ENCODE measurements around the gene RPL41. TPM values are rescaled to one million over a fixed set of nuclear protein-coding genes. Genes with fewer than 3 reads are reported as not detected.
A peak's percentile ranks its signal among the peaks of the same experiment; 100 is the strongest.

RPL41 gene
- total RNA-seq, 2 donors from 2014 or later: 2,363 to 2,700 TPM

DNA sequence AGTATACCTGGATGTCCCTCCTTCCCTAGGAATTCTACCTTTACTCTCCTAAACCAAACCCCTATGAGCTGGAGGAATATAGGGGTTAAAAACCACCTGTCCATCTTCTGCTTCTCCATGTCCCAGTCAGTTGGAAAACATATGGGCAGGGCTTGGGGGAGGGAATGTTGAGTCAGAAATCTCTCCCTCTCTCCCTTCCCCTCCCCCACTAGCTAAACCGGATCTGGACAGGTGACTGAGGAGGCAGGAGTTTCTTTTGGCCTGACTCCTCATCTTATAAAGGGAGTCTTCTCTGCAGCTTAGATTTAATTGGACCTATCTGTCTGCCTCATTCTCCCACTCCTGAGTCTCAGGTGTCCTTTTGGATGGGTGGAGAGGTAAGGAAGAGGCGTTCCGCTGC lies 30.3 kb upstream of the RPL41 start:
- H3K4me1 Mint-ChIP-seq (ENCODE audit: low read depth in 2 of 2): no peaks in the 10 kb centered on the region
- H3K27me3 Mint-ChIP-seq: peaks cover 3 to 4% of the 10 kb centered on the region in 2 donors
- no peaks in the 10 kb centered on the region for H3K9me3 Mint-ChIP-seq
- ATAC-seq (no peak), DNase-seq (ENCODE audit: low spot score) (no peak)
- H3K4me3 Mint-ChIP-seq: no peak overlapping the region
- no peak overlapping the region for H3K27ac Mint-ChIP-seq
- H3K36me3 Mint-ChIP-seq: no peaks in the 10 kb centered on the region

DNA sequence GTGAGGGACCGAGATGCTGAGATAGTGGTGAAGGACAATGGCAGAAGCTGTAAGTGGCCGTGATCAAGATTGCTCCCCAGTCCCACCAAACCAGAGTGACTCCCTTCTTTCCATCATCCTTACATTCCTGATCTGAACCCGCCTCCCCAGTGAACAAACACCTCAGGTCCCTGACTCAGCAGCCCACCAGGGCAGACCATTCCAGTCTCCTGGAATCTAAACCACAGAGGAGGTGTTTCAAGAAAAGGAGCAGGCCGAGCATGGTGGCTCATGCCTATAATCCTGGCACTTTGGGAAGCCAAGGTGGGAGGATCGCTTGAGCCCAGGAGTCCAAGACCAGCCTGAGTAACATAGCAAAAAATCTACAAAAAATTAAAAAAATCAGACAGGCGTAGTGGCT lies 29.8 kb upstream of the RPL41 start:
- no peaks in the 10 kb centered on the region for H3K4me1 Mint-ChIP-seq (ENCODE audit: low read depth in 2 of 2)
- no peaks in the 10 kb centered on the region for H3K9me3 Mint-ChIP-seq
- H3K27me3 Mint-ChIP-seq: peaks cover 0 to 2% of the 10 kb centered on the region in 2 donors
- H3K4me3 Mint-ChIP-seq: no peak overlapping the region
- DNase-seq (ENCODE audit: low spot score) (no peak), ATAC-seq (no peak)
- no peaks in the 10 kb centered on the region for H3K36me3 Mint-ChIP-seq
- no peak overlapping the region for H3K27ac Mint-ChIP-seq

DNA sequence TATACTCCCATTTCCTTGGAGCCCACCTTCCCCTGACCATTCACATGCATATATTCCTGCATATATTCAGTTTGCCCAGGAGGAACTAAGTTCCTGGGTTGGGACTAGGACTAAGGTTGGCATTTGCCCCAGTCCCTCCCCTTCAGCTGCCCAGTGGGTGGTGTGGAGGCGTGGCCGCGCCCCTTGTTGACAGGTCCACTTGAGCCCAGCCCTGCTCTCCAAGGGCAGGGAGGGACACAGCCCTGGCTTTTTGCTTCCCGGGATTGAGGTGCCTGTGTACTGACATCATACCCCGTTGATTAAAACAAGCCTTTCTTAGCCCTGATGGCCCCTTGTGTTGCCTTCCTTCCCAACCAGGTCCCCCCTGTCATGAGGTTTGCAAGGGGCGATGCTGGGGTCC lies 29.2 kb upstream of the RPL41 start:
- Mint-ChIP-seq H3K4me1 (ENCODE audit: low read depth in 2 of 2) (no peaks in the 10 kb centered on the region), H3K9me3 (no peaks in the 10 kb centered on the region), H3K36me3 (no peaks in the 10 kb centered on the region), H3K4me3 (no peak overlapping the region), H3K27ac (no peak overlapping the region), H3K27me3 (peaks cover 0 to 2% of the 10 kb centered on the region in 2 donors)
- DNase-seq (ENCODE audit: low spot score) (no peak), ATAC-seq (no peak)

GRCh38 chr12:56097738-56098137 lies 18.7 kb upstream of the RPL41 start:
- peaks cover 6 to 11% of the 10 kb centered on the region in 2 donors for H3K27me3 Mint-ChIP-seq
- DNase-seq (ENCODE audit: low spot score) (no peak), ATAC-seq (no peak)
- H3K36me3 Mint-ChIP-seq: no peaks in the 10 kb centered on the region
- peaks cover 9 to 14% of the 10 kb centered on the region in 2 donors for H3K4me1 Mint-ChIP-seq (ENCODE audit: low read depth in 2 of 2)
- H3K4me3 Mint-ChIP-seq: no peak overlapping the region
- no peak overlapping the region for H3K27ac Mint-ChIP-seq
- no peaks in the 10 kb centered on the region for H3K9me3 Mint-ChIP-seq

DNA sequence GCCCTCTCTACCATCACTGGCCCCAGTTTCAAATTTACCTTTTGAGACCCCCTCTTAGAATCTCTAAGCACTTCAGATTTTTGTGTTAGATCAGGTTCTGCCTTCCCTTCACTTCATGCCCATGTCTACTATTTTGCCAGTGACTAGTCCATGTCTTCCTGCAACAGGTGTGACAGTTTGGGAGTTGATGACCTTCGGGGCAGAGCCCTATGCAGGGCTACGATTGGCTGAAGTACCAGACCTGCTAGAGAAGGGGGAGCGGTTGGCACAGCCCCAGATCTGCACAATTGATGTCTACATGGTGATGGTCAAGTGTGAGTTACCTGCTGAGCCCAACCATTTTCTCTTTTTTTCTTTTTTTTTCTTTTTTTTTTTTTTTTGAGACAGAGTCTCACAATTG lies 17.8 kb upstream of the RPL41 start:
- Mint-ChIP-seq H3K4me1 (ENCODE audit: low read depth in 2 of 2) (peaks cover 18 to 22% of the 10 kb centered on the region in 2 donors), H3K27me3 (peaks cover 0 to 8% of the 10 kb centered on the region in 2 donors), H3K27ac (no peak overlapping the region), H3K9me3 (no peaks in the 10 kb centered on the region), H3K4me3 (no peak overlapping the region), H3K36me3 (no peaks in the 10 kb centered on the region)
- DNase-seq (ENCODE audit: low spot score) (no peak), ATAC-seq (no peak)

GRCh38 chr12:56099787-56100186 lies 16.6 kb upstream of the RPL41 start:
- no peak for DNase-seq (ENCODE audit: low spot score)
- ATAC-seq: no peak
- Mint-ChIP-seq H3K27me3 (peaks cover 0 to 8% of the 10 kb centered on the region in 2 donors), H3K4me3 (no peak overlapping the region), H3K9me3 (no peaks in the 10 kb centered on the region), H3K27ac (no peak overlapping the region), H3K4me1 (ENCODE audit: low read depth in 2 of 2) (peaks cover 29 to 31% of the 10 kb centered on the region in 2 donors), H3K36me3 (peaks cover 4% of the 10 kb centered on the region)

GRCh38 chr12:56101045-56101444 lies 15.4 kb upstream of the RPL41 start:
- Mint-ChIP-seq H3K9me3 (no peaks in the 10 kb centered on the region), H3K36me3 (peaks cover 13% of the 10 kb centered on the region), H3K4me1 (ENCODE audit: low read depth in 2 of 2) (peaks cover 39 to 41% of the 10 kb centered on the region in 2 donors), H3K27me3 (peaks cover 0 to 8% of the 10 kb centered on the region in 2 donors), H3K27ac (peak overlapping the region in 1 of 2 donors; percentile 64), H3K4me3 (no peak overlapping the region)
- ATAC-seq (no peak), DNase-seq (ENCODE audit: low spot score) (peak; percentile 49)

DNA sequence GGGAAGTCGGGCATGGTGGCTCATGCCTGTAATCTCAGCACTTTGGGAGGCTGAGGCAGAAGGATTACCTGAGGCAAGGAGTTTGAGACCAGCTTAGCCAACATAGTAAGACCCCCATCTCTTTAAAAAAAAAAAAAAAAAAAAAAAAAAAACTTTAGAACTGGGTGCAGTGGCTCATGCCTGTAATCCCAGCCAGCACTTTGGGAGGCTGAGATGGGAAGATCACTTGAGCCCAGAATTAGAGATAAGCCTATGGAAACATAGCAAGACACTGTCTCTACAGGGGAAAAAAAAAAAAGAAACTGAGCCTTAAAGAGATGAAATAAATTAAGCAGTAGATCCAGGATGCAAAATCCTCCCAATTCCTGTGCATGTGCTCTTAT lies 13.8 kb upstream of the RPL41 start:
- peaks cover 46 to 54% of the 10 kb centered on the region in 2 donors for H3K4me1 Mint-ChIP-seq (ENCODE audit: low read depth in 2 of 2)
- no peaks in the 10 kb centered on the region for H3K9me3 Mint-ChIP-seq
- no peak for DNase-seq (ENCODE audit: low spot score)
- ATAC-seq: no peak
- peaks cover 26% of the 10 kb centered on the region for H3K36me3 Mint-ChIP-seq
- H3K27ac Mint-ChIP-seq: peak overlapping the region; percentile 86 to 98
- peaks cover 0 to 1% of the 10 kb centered on the region in 2 donors for H3K27me3 Mint-ChIP-seq
- peak overlapping the region; percentile 97 for H3K4me3 Mint-ChIP-seq

DNA sequence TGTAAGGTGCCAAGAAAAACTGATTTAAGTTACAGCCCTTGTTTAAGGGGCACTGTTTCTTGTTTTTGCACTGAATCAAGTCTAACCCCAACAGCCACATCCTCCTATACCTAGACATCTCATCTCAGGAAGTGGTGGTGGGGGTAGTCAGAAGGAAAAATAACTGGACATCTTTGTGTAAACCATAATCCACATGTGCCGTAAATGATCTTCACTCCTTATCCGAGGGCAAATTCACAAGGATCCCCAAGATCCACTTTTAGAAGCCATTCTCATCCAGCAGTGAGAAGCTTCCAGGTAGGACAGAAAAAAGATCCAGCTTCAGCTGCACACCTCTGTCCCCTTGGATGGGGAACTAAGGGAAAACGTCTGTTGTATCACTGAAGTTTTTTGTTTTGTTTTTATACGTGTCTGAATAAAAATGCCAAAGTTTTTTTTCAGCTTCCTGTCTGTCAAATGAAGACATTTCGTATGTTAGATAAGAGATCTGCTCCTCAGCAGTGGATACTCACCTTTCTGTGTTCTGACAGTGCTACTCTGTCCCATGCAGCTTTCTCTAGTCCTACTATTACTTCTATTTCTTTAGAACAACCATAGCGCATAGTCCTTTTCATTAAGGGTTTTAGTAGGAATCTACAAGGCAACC lies 13.2 kb upstream of the RPL41 start:
- DNase-seq (ENCODE audit: low spot score) (peak; percentile 61), ATAC-seq (no peak)
- Mint-ChIP-seq H3K27me3 (no peaks in the 10 kb centered on the region), H3K4me1 (ENCODE audit: low read depth in 2 of 2) (peaks cover 46 to 54% of the 10 kb centered on the region in 2 donors), H3K27ac (peak overlapping the region; percentile 86 to 98), H3K36me3 (peaks cover 26% of the 10 kb centered on the region), H3K4me3 (peak overlapping the region; percentile 97), H3K9me3 (no peaks in the 10 kb centered on the region)

DNA sequence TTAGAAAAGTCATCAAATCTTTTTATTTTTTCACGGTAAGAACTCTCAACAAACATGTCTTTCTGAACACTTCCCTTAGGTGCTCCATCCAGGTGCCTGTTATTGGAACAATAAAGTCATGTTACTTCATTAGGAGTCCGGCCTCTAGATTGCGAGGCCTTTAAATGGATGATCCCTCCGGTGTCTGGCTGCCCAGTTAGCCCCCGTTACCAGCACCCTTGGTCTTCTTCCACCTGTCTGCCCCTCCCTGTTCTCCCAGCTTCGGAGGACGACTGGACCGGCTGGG lies 12.7 kb upstream of the RPL41 start:
- H3K9me3 Mint-ChIP-seq: no peaks in the 10 kb centered on the region

DNA sequence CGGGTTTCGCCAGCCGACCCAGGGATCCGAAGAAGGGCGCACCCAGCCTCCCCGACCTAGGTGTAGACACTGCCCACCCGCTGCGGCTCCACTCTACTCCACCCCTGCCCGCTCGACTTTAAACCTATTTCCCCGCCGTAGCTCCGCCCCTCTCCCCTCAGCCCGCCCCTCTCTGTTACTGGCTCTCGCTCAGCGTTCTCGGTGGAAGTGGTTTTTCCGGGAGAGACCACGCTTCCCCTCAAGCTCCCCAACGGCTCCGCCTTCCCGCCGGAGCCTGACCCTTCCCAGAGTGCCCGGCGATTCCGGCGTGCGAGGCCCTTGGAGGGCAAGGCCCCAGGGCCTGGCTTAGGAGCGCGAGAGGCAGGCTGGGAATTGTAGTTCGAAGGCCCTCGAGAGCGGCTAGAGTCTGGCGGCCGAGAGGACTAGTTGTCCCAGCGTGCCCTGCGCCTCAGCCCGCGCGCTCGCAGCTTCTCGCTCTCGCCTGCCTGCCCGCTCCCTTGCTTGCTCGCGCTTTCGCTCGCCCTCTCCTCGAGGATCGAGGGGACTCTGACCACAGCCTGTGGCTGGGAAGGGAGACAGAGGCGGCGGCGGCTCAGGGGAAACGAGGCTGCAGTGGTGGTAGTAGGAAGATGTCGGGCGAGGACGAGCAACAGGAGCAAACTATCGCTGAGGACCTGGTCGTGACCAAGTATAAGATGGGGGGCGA lies 12.2 kb upstream of the RPL41 start, which contains the start of gene PA2G4:
Gene PA2G4, plus strand, starts transcription at position 451 of the 706 bp plus-strand sequence. Its CDS starts 179 bp downstream, at position 630.
- Mint-ChIP-seq H3K27me3 (no peaks in the 10 kb centered on the region), H3K9me3 (no peaks in the 10 kb centered on the region), H3K4me1 (ENCODE audit: low read depth in 2 of 2) (peaks cover 46 to 54% of the 10 kb centered on the region in 2 donors), H3K27ac (peak within 1 kb of the TSS; percentile 86 to 98), H3K4me3 (peak within 1 kb of the TSS; percentile 97), H3K36me3 (peaks cover 26% of the 10 kb centered on the region)
- DNase-seq (ENCODE audit: low spot score) (peak; percentile 99), ATAC-seq (peak; percentile 97 to 98)

More for the DNA sequence above, 12.7 kb upstream of the RPL41 start:
- Mint-ChIP-seq H3K4me3 (peak overlapping the region; percentile 97), H3K27me3 (no peaks in the 10 kb centered on the region), H3K36me3 (peaks cover 26% of the 10 kb centered on the region), H3K27ac (peak overlapping the region; percentile 86 to 98), H3K4me1 (ENCODE audit: low read depth in 2 of 2) (peaks cover 46 to 54% of the 10 kb centered on the region in 2 donors)
- DNase-seq (ENCODE audit: low spot score) (no peak), ATAC-seq (no peak)

DNA sequence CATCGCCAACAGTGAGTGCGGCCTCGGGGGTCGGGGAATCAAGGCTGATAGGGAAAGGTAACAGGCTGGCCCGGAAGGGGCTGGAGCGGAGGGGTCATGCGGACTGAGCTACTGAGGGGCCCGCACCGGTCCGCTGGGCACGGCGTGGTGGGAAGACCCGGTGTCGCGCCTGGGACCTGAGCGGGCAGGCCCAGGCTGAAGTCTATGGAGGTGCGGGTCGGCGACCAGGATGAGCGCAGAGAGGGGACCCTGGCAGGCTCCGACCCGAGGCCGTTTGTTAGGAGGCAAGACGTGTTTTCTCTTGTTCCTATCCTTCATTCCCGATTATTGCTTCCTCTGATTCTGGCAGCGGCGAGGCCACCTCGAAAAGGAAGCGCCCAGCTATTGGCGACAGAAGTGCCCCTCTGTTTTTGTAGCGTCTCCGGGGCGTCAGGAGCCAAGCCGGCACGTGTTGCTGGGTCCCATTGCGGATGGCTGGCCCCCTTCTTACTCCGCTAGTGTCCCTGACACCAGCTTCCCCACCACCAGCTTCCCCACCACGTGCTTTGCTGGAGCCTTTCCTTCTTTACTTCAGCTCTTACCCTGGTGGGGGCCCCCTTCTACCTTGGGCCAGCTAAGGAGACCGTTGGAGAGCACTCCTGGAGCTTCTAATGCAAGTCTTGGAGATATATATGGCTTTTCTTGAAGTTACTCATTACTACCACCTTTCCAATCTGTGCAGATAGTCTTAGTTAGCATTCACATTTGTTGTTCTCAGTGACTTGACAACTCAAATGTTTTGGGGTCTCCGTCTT lies 11.4 kb upstream of the RPL41 start:
- H3K4me3 Mint-ChIP-seq: peak overlapping the region; percentile 97
- H3K36me3 Mint-ChIP-seq: peaks cover 27% of the 10 kb centered on the region
- DNase-seq (ENCODE audit: low spot score): peak; percentile 68

DNA sequence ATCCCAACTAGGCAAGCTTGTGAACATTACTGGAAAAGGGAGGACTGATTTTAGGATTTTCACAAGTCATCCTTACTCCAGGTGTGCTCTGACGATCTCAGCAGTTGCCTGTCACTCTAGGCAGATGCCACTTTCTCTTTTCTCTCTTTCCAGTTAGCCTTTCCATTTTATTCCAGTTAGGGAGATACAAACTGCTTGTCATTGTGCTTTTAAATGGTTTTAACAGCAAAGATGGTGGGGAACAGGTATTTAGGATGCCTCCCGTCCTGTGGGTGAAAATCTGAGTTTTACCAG lies 10.9 kb upstream of the RPL41 start:
- Mint-ChIP-seq H3K4me3 (peak overlapping the region; percentile 97), H3K36me3 (peaks cover 32% of the 10 kb centered on the region), H3K9me3 (no peaks in the 10 kb centered on the region), H3K27me3 (no peaks in the 10 kb centered on the region), H3K27ac (peak overlapping the region; percentile 86 to 98), H3K4me1 (ENCODE audit: low read depth in 2 of 2) (peaks cover 46 to 54% of the 10 kb centered on the region in 2 donors)
- ATAC-seq: no peak
- DNase-seq (ENCODE audit: low spot score): no peak

More for the DNA sequence above, 11.4 kb upstream of the RPL41 start:
- H3K27ac Mint-ChIP-seq: peak overlapping the region; percentile 86 to 98
- ATAC-seq: peak; percentile 11 to 31
- no peaks in the 10 kb centered on the region for H3K27me3 Mint-ChIP-seq
- no peaks in the 10 kb centered on the region for H3K9me3 Mint-ChIP-seq
- peaks cover 46 to 54% of the 10 kb centered on the region in 2 donors for H3K4me1 Mint-ChIP-seq (ENCODE audit: low read depth in 2 of 2)

DNA sequence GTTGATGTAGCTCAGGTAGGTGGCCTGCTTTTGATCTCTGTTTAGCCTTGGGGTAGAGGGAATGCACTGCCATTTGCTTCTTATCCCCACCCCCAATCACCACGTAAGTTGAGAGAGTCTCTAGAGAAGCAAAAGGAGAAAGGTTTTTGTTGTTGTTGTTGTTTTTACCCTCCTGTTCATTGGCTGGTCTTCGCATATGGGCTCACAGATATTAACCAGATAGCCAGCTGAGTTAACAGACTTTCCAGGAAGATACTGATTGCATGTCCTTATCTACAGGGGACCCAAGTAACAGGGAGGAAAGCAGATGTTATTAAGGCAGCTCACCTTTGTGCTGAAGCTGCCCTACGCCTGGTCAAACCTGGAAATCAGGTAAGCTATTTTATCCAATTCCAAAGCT lies 9.2 kb upstream of the RPL41 start:
- H3K27me3 Mint-ChIP-seq: no peaks in the 10 kb centered on the region
- DNase-seq (ENCODE audit: low spot score) (no peak), ATAC-seq (no peak)
- H3K27ac Mint-ChIP-seq: peak overlapping the region; percentile 86 to 98
- peaks cover 42 to 45% of the 10 kb centered on the region in 2 donors for H3K4me1 Mint-ChIP-seq (ENCODE audit: low read depth in 2 of 2)
- H3K36me3 Mint-ChIP-seq: peaks cover 42% of the 10 kb centered on the region
- peak overlapping the region; percentile 97 for H3K4me3 Mint-ChIP-seq
- no peaks in the 10 kb centered on the region for H3K9me3 Mint-ChIP-seq

Measured in natural killer cell treated with Interleukin-12 subunit alpha and Interleukin-12 subunit beta and Interleukin-15 and Interleukin-18, amount 100 ng/mL, for 72 hours (primary cell).